Keratinocyte (primary cell): Measurements from ENCODE around the gene PNP. TPM values are rescaled to one million over a fixed set of nuclear protein-coding genes. Genes with fewer than 3 reads are reported as not detected.

Experiments
- DNase-seq: peaks from one replicate; pipeline ENCODE4 v3.0.0-alpha.2; 2011; ENCODE audit warnings: low read depth, missing footprints, low spot score
- FAIRE-seq: peaks from 2 replicates; lab custom pipeline; 2011; peaks lifted over from hg19 to GRCh38; lab: Jason Lieb, UNC
- H2AFZ ChIP-seq: 2 replicates; pipeline ENCODE4 v1.6.0; 2012; ENCODE audit warnings: low read length, control low read depth, inconsistent platforms; ENCODE audit not compliant: control insufficient read depth
- H3K27ac ChIP-seq: 2 replicates; pipeline ENCODE4 v1.5.1; 2011; ENCODE audit warnings: low read length; ENCODE audit not compliant: control insufficient read depth, insufficient read depth
- H3K27me3 ChIP-seq: 3 replicates; pipeline ENCODE4 v1.6.0; 2011; ENCODE audit warnings: low read length; ENCODE audit not compliant: control insufficient read depth, insufficient read depth; ENCODE audit errors: extremely low read depth
- H3K36me3 ChIP-seq, 2 experiments: 2 replicates in 1 of 2; 3 replicates in 1 of 2; pipeline ENCODE4 v1.5.1; 2011; ENCODE audit warnings: low read length in 2 of 2, mild to moderate bottlenecking in 1 of 2; ENCODE audit not compliant: control insufficient read depth in 2 of 2, insufficient read depth in 2 of 2; ENCODE audit errors: extremely low read depth in 1 of 2
- H3K4me1 ChIP-seq: 3 replicates; pipeline ENCODE4 v1.5.1; 2011; ENCODE audit warnings: low read length; ENCODE audit not compliant: control insufficient read depth, insufficient read depth; ENCODE audit errors: extremely low read depth
- H3K4me2 ChIP-seq: 3 replicates; pipeline ENCODE4 v1.6.0; 2011; ENCODE audit warnings: low read depth, low read length; ENCODE audit not compliant: control insufficient read depth, insufficient read depth; ENCODE audit errors: extremely low read depth
- H3K4me3 ChIP-seq, 3 experiments: fragments of 200-600 bp in 1 of 3; sonication (generic) in 1 of 3; 2 replicates in 2 of 3; 3 replicates in 1 of 3; pipeline ENCODE4 v1.5.1; 2011 to 2016; ENCODE audit warnings: low read length in 3 of 3, mild to moderate bottlenecking in 3 of 3, control low read depth in 2 of 3, inconsistent platforms in 1 of 3, low read depth in 1 of 3, mixed read lengths in 1 of 3, mixed run types in 1 of 3, moderate library complexity in 1 of 3; ENCODE audit not compliant: control insufficient read depth in 2 of 3, insufficient read depth in 2 of 3; ENCODE audit errors: extremely low read depth in 1 of 3
- H3K79me2 ChIP-seq: 2 replicates; pipeline ENCODE4 v1.6.0; 2012; ENCODE audit warnings: low read length; ENCODE audit not compliant: control insufficient read depth, insufficient read depth
- H3K9ac ChIP-seq: 3 replicates; pipeline ENCODE4 v1.6.0; 2011; ENCODE audit warnings: low read length; ENCODE audit not compliant: control insufficient read depth, insufficient read depth; ENCODE audit errors: extremely low read depth
- H3K9me1 ChIP-seq: 3 replicates; pipeline ENCODE4 v1.6.0; 2011; ENCODE audit warnings: low read length; ENCODE audit not compliant: control insufficient read depth, insufficient read depth; ENCODE audit errors: extremely low read depth
- H3K9me3 ChIP-seq: 2 replicates; pipeline ENCODE4 v1.5.1; 2012; ENCODE audit warnings: low read depth, low read length; ENCODE audit not compliant: control insufficient read depth
- H4K20me1 ChIP-seq: 3 replicates; pipeline ENCODE4 v1.6.0; 2011; ENCODE audit warnings: low read length; ENCODE audit not compliant: control insufficient read depth, insufficient read depth; ENCODE audit errors: extremely low read depth
- EZH2 ChIP-seq: IDR thresholded peaks from one replicate; pipeline ENCODE4 v1.6.1; 2012; ENCODE audit warnings: inconsistent platforms, mild to moderate bottlenecking, low read length, moderate library complexity
- dilution Hi-C: fragments of 300-500 bp; cut with MboI; formaldehyde crosslinking; loops from one replicate; pipeline ENCODE4 v1.7.0; 2020; ENCODE audit warnings: low sequenced_read_pairs; ENCODE audit not compliant: extremely low pct_ligation_motif_present
- polyA plus RNA-seq, 5 experiments: library from polyadenylated mRNA; depleted of rRNA in 3 of 5; stranded (reverse) in 3 of 5; stranded (forward) in 1 of 5; unstranded in 1 of 5; fragments of >200 nt; gene quantifications; 1 replicate in 1 of 5; 2 replicates in 3 of 5; 3 replicates in 1 of 5; pipeline versions ENCODE4 v1.2.1 to v1.2.3, GENCODE V29; 2011 to 2012; ENCODE audit warnings: missing spikeins in 2 of 5, low read depth in 1 of 5, low replicate concordance in 1 of 5
- TF ChIP-seq, protein P1 (sequence below), 3 experiments: IDR thresholded peaks in 1 of 3; conservative IDR thresholded peaks in 1 of 3; optimal IDR thresholded peaks in 1 of 3; 2 replicates in 2 of 3; 3 replicates in 1 of 3; pipeline versions ENCODE3 to v1.5.1; 2011; ENCODE audit warnings: low read length in 3 of 3, mild to moderate bottlenecking in 3 of 3, moderate library complexity in 2 of 3, control low read depth in 1 of 3, inconsistent platforms in 1 of 3; ENCODE audit not compliant: insufficient read depth in 2 of 3; ENCODE audit errors: extremely low read depth in 1 of 3

Gene PNP
- polyA plus RNA-seq, 1 donor (not counting 4 experiments of a cell fraction or from before 2014, with no cell fraction given), result 325 TPM

DNA sequence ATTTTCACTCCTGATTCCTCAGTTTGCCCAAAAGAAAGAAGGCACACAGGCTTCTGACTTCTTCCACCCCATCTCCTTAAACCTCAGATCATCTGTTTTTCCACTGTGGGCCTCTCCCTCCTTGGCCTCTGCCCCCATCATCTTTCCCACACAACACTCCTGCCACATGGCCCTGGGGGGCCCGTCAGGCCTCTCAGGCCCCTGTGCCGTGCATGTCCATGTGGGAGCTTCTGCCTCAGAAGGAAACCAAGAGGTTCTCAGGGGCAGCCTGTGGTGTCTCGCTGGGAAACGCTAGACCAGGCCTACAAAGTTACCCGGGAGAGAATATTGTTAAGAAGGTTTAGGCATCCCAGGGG, 41.2 kb upstream of the PNP start:
- Histone ChIP-seq H3K27me3 (no peaks in the 10 kb centered on the region), H3K4me1 (peaks cover 7% of the 10 kb centered on the region), H3K27ac (no peak overlapping the region), H2AFZ (no peak overlapping the region), H3K4me3 (no peak overlapping the region), H3K36me3 (no peaks in the 10 kb centered on the region), H3K9me3 (no peaks in the 10 kb centered on the region), H4K20me1 (no peaks in the 10 kb centered on the region), H3K9me1 (no peaks in the 10 kb centered on the region), H3K79me2 (no peaks in the 10 kb centered on the region), H3K4me2 (no peak overlapping the region), H3K9ac (no peak overlapping the region)
- dilution Hi-C loops, result no loop called here
- TF ChIP-seq EZH2, result no peak
- TF ChIP-seq, protein P1, sequence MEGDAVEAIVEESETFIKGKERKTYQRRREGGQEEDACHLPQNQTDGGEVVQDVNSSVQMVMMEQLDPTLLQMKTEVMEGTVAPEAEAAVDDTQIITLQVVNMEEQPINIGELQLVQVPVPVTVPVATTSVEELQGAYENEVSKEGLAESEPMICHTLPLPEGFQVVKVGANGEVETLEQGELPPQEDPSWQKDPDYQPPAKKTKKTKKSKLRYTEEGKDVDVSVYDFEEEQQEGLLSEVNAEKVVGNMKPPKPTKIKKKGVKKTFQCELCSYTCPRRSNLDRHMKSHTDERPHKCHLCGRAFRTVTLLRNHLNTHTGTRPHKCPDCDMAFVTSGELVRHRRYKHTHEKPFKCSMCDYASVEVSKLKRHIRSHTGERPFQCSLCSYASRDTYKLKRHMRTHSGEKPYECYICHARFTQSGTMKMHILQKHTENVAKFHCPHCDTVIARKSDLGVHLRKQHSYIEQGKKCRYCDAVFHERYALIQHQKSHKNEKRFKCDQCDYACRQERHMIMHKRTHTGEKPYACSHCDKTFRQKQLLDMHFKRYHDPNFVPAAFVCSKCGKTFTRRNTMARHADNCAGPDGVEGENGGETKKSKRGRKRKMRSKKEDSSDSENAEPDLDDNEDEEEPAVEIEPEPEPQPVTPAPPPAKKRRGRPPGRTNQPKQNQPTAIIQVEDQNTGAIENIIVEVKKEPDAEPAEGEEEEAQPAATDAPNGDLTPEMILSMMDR (optimal IDR thresholded peaks at IDR 0.05 in 1 of 3, IDR thresholded peaks at IDR 0.05 in 1 of 3, conservative IDR thresholded peaks at IDR 0.05 in 1 of 3; ENCODE audit: extremely low read depth in 1 of 3, insufficient read depth in 2 of 3, low read length in 3 of 3), result no peak
- FAIRE-seq (no peak), DNase-seq (no peak)

DNA sequence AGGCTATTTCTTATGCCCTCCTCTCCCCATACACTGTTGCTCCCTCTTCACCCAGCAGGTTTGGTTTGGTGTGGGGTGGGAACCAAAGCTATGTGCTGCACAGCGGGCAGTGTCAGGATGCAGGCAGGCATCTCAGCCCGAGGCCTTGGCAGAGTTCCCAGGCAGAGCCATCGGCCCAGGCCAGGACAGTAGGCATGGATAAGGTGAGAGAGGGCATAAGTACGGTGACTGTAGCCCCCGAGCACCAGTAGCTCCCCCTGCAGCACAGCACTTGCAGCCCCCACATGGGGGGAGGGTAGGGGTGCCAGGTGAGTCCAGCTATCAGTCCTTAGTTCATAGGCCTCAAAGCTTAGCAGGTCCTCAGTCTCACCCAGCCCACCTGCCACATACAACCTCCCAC, 40.4 kb upstream of the PNP start:
- Histone ChIP-seq H3K4me2 (no peak overlapping the region), H3K4me1 (peaks cover 7% of the 10 kb centered on the region), H2AFZ (no peak overlapping the region), H3K9me1 (no peaks in the 10 kb centered on the region), H3K4me3 (no peak overlapping the region), H3K9ac (no peak overlapping the region), H3K27me3 (no peaks in the 10 kb centered on the region), H3K36me3 (no peaks in the 10 kb centered on the region), H4K20me1 (no peaks in the 10 kb centered on the region), H3K79me2 (no peaks in the 10 kb centered on the region), H3K9me3 (no peaks in the 10 kb centered on the region), H3K27ac (no peak overlapping the region)
- TF ChIP-seq, protein P1 (optimal IDR thresholded peaks at IDR 0.05 in 1 of 3, IDR thresholded peaks at IDR 0.05 in 1 of 3, conservative IDR thresholded peaks at IDR 0.05 in 1 of 3; ENCODE audit: extremely low read depth in 1 of 3, insufficient read depth in 2 of 3, low read length in 3 of 3), result no peak
- no peak for TF ChIP-seq EZH2
- FAIRE-seq, result no peak
- no peak for DNase-seq
- dilution Hi-C loops, result no loop called here
